Naive B cell (primary cell): ENCODE measurements around the gene PARP8. TPM values are rescaled to one million over a fixed set of nuclear protein-coding genes. Genes with fewer than 3 reads are reported as not detected.

Experiments used
- ATAC-seq, 2 donors: fragments of 150-1000 bp; cut with Tn5 transposase; 2 replicates each; pipeline ENCODE4 v1.10.0; 2021; ENCODE audit warnings: low read depth in 2 of 2, mild to moderate bottlenecking in 2 of 2, moderate library complexity in 2 of 2
- DNase-seq: peaks from one replicate; pipeline ENCODE4 v3.0.0; 2022
- H3K27ac Mint-ChIP-seq, 6 donors: one replicate each; pipeline ENCODE4 v1.8.0; 2020 to 2022; ENCODE audit warnings: mild to moderate bottlenecking in 6 of 6, mixed read lengths in 6 of 6, moderate library complexity in 5 of 6, inconsistent platforms in 2 of 6
- H3K27me3 Mint-ChIP-seq, 3 donors: one replicate each; pipeline ENCODE4 v1.8.0; 2021 to 2022; ENCODE audit warnings: mixed read lengths in 3 of 3, mild to moderate bottlenecking in 1 of 3
- H3K36me3 Mint-ChIP-seq, 2 donors: one replicate each; pipeline ENCODE4 v1.8.0; 2020 to 2022; ENCODE audit warnings: mixed read lengths in 2 of 2, inconsistent platforms in 1 of 2, mild to moderate bottlenecking in 1 of 2
- H3K4me1 Mint-ChIP-seq, 3 donors: one replicate each; pipeline ENCODE4 v1.8.0; 2020 to 2022; ENCODE audit warnings: mixed read lengths in 3 of 3, inconsistent platforms in 1 of 3, mild to moderate bottlenecking in 1 of 3, moderate library complexity in 1 of 3
- H3K4me3 Mint-ChIP-seq, 8 donors: one replicate each; pipeline ENCODE4 v1.8.0; 2020 to 2022; ENCODE audit warnings: mild to moderate bottlenecking in 8 of 8, mixed read lengths in 8 of 8, moderate library complexity in 8 of 8, inconsistent platforms in 2 of 8
- H3K9me3 Mint-ChIP-seq, 7 donors: one replicate each; pipeline ENCODE4 v1.8.0; 2020 to 2022; ENCODE audit warnings: mixed read lengths in 7 of 7, mild to moderate bottlenecking in 5 of 7, inconsistent platforms in 2 of 7, moderate library complexity in 1 of 7
- polyA plus RNA-seq, 6 donors: library from polyadenylated mRNA; unstranded; fragments of 300-500 nt; fragmentation: Illumina TruSeq; gene quantifications; one replicate each; pipeline ENCODE4 v1.2.3, GENCODE V29; 2021; ENCODE audit warnings: low read depth in 6 of 6

Gene PARP8
- polyA plus RNA-seq, 6 donors from 2014 or later: 10.1 to 63.7 (median 46.9) TPM

DNA sequence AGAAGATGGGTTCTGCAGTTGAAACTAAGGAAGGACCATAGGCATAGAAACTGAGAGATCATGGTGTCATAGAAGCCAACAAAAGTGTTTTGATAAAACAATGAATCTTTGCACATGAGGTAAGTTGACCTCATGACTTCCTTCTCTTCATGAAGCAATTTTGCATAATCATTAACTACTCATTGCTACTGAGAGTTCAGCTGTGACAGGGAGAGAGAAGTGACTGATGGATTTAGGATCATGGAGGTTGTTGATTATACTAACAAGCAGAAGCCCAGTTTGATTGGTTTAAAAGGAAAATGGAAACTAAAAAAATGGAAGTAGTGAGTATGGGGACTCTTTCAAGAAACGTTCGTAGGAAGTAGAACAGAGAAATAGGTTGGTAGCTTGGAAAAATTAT is 51.2 kb downstream of the PARP8 start:
- no peaks in the 10 kb centered on the region for H3K27me3 Mint-ChIP-seq
- DNase-seq (no peak), ATAC-seq (peak; percentile 46 to 55)
- H3K9me3 Mint-ChIP-seq: no peaks in the 10 kb centered on the region
- H3K4me1 Mint-ChIP-seq: peaks cover 34 to 60% (median 57%) of the 10 kb centered on the region in 3 donors
- H3K4me3 Mint-ChIP-seq: peak overlapping the region in 2 of 8 donors; percentile 2 to 24
- peak overlapping the region in 1 of 6 donors; percentile 24 for H3K27ac Mint-ChIP-seq
- H3K36me3 Mint-ChIP-seq: no peaks in the 10 kb centered on the region

DNA sequence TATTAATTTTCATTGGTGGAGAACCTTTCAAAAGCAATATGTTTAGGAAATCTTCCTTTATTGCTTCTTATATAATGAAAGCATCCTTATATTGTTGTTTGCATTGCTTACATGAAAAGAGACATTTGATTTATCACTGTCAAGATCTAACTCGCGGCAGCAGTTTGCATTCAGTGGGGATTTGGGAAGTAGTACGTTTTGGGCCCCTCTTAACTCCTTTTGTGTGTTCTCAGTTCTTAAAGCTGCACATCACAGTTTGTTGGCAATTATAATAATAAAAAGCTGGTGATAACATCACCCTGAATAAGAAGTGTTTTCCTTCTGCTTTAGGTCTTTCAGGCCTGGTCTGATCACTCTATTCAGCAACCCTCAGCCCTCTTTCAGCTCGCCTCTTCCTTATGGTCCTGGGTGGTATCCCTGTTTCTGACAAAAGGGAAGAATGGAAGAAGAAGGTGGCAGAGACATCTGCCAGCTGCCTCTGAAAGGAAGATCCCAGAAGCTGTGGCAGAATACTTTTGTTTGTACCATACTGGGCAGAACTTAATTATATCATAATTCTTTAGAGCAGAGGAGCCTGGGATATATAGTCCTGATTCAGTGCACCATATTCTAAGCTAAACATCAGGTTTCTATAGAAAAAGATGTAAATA is 53.7 kb downstream of the PARP8 start:
- no peaks in the 10 kb centered on the region for H3K36me3 Mint-ChIP-seq
- peak overlapping the region in 3 of 6 donors; percentile 3 to 91 (median 31) for H3K27ac Mint-ChIP-seq
- H3K9me3 Mint-ChIP-seq: no peaks in the 10 kb centered on the region
- DNase-seq (no peak), ATAC-seq (no peak)
- peaks cover 24 to 61% (median 47%) of the 10 kb centered on the region in 3 donors for H3K4me1 Mint-ChIP-seq
- H3K27me3 Mint-ChIP-seq: no peaks in the 10 kb centered on the region
- peak overlapping the region in 1 of 8 donors; percentile 27 for H3K4me3 Mint-ChIP-seq

DNA sequence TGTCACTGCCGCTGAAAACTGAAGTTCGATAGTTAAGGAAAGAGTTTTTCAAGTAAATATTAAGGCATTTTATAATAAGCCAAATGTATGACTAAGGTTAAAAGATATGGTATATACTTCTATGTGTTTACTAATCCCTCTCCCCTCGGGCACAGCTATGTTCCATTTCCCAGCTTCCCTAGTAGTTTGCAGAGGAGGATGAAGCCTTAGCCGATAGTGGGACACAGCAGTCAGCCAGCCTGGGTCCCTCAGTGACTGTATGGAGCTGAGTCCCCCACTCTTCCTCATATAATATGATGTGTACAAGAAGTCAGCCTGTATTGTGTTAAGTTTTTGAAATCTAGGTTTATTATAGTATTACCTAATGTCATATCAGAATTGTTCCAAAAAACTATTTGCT is 55.8 kb downstream of the PARP8 start:
- no peak overlapping the region for H3K4me3 Mint-ChIP-seq
- H3K36me3 Mint-ChIP-seq: no peaks in the 10 kb centered on the region
- no peaks in the 10 kb centered on the region for H3K27me3 Mint-ChIP-seq
- H3K27ac Mint-ChIP-seq: peak overlapping the region in 5 of 6 donors; percentile 6 to 94 (median 57)
- DNase-seq (no peak), ATAC-seq (no peak)
- H3K9me3 Mint-ChIP-seq: no peaks in the 10 kb centered on the region
- H3K4me1 Mint-ChIP-seq: peaks cover 30 to 71% (median 54%) of the 10 kb centered on the region in 3 donors

DNA sequence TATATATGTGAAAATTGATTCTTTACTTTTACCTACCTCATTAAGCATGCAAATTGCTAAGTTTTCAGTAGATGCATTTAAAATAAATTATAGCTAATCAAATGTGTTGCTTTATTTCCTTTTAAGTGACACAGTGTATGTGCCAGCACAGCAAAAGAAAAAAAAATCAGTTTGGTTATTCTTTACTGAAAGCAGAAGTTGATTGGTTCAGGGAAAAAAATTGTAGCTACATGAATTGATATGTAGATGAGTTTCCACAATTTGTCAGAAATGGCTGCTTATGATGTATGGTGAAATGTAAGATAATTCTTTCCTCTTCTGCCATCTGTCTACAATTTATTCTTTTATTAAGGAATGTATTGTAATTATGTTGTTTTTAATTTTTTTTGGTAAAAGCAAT is 57.8 kb downstream of the PARP8 start:
- Mint-ChIP-seq H3K27ac (peak overlapping the region in 1 of 6 donors; percentile 46), H3K27me3 (no peaks in the 10 kb centered on the region), H3K9me3 (no peaks in the 10 kb centered on the region), H3K36me3 (no peaks in the 10 kb centered on the region), H3K4me3 (no peak overlapping the region), H3K4me1 (peaks cover 19 to 63% (median 48%) of the 10 kb centered on the region in 3 donors)
- DNase-seq (no peak), ATAC-seq (peak; percentile 38 to 53)

DNA sequence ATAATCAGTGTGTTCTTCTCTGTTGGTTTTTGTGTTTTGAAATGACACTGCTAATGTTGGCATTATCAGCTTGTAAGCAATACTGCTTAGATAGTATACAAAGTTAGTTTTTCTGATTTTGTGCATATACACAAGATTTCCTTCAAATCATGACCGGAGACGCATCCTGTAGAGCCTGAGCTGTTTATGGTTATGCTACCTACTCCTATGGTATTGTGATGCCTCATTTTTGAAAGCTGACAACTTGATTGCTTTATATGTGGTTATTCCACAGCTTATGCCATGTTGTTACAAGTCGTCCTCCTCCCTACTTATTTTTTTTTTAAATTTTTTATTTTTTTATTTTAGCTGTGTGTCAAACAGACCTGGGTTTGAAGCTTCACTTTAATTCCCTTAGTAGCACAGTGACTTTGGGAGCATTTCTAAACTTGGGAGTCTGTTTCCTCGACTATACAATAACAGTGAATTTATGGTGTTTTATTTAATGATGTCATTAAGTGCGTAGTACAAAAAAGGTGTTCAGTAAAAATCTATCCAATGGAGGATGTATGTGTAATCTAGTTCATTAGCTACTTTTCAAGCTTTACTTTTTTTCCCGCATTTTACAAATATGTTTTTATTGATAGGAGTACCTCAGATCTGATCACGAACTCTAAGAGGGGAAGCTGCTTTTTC is 59.5 kb downstream of the PARP8 start:
- H3K9me3 Mint-ChIP-seq: no peaks in the 10 kb centered on the region
- no peak for ATAC-seq
- peaks cover 0 to 4% of the 10 kb centered on the region in 2 donors for H3K36me3 Mint-ChIP-seq
- H3K4me3 Mint-ChIP-seq: no peak overlapping the region
- H3K27ac Mint-ChIP-seq: peak overlapping the region in 3 of 6 donors; percentile 15 to 76 (median 33)
- no peak for DNase-seq
- peaks cover 26 to 56% (median 41%) of the 10 kb centered on the region in 3 donors for H3K4me1 Mint-ChIP-seq
- H3K27me3 Mint-ChIP-seq: no peaks in the 10 kb centered on the region

DNA sequence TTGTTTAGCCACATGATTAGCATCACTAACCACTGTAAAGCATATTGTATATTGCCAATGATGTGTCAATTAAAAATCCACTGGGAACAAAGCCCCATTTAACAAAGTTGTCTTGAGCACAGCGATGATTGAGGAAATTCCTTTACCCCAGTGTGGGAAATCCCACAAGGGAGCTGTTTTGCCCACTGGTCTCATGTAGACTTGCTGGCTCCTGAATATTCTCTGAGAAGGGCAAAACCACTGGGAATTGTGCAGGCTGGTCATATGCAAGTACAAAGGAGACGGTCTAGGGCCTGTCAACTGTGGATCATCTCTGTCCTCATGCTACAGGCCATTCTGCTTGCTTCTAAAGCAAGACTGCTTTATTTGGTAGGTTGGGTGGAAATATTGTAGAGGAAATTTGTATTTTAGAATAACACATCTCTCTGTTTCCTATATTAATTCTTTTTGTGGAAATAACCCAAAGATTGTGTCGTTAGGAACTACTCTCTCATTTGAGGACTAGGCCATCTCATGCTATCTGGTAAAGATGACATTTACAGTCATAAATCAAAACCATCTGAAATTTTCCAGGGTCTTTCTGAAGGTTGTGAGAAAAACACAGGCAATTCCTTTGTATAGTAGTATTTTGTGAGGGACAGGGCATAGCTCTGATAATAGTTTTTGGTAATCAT is 60.2 kb downstream of the PARP8 start:
- Mint-ChIP-seq H3K27me3 (no peaks in the 10 kb centered on the region), H3K27ac (peak overlapping the region in 4 of 6 donors; percentile 21 to 76 (median 67)), H3K36me3 (peaks cover 0 to 4% of the 10 kb centered on the region in 2 donors), H3K9me3 (no peaks in the 10 kb centered on the region), H3K4me3 (peak overlapping the region in 1 of 8 donors; percentile 27), H3K4me1 (peaks cover 26 to 58% (median 36%) of the 10 kb centered on the region in 3 donors)
- DNase-seq (no peak), ATAC-seq (no peak)

DNA sequence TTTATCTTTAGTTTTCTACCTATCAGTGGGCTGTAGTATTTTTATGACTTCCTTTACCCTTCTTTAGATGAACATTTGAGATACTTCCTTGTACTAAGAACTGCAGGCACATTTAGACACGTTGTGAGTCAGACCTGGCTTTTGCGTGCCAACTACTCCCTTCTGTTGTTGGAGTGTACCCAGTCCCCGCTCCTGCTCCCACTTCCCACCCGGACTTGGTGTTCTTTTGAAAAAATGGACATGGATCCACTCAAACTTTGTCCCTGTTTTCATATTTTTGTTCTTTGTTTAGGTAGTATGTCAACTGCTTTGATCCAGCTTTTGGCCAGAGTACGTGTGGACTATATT is 60.7 kb downstream of the PARP8 start:
- H3K27ac Mint-ChIP-seq: peak overlapping the region in 5 of 6 donors; percentile 17 to 76 (median 58)
- H3K4me1 Mint-ChIP-seq: peaks cover 26 to 57% (median 34%) of the 10 kb centered on the region in 3 donors
- peak overlapping the region in 3 of 8 donors; percentile 29 to 42 (median 36) for H3K4me3 Mint-ChIP-seq
- H3K36me3 Mint-ChIP-seq: peaks cover 0 to 4% of the 10 kb centered on the region in 2 donors
- peak in 1 of 2 donors; percentile 25 for ATAC-seq
- no peaks in the 10 kb centered on the region for H3K9me3 Mint-ChIP-seq
- no peak for DNase-seq
- no peaks in the 10 kb centered on the region for H3K27me3 Mint-ChIP-seq

DNA sequence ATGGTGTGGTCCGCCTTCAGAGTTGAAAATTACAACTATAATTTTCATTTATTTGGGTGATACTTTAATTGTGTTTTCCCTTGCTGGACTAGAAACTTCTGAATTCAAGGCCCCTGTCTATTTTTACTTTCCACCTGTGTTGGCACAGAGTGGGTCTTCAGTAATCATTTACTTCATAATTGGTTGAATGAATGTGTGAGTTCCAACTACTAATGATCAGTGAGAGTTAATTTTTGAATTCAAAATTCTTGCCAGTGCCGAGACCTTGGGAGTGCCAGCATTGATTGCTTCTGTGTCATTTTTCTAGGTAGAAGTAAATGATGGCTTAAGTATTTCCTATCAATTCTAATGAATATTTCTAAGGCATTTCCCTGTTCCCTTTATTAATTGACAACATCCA is 61.4 kb downstream of the PARP8 start:
- no peak for ATAC-seq

DNA sequence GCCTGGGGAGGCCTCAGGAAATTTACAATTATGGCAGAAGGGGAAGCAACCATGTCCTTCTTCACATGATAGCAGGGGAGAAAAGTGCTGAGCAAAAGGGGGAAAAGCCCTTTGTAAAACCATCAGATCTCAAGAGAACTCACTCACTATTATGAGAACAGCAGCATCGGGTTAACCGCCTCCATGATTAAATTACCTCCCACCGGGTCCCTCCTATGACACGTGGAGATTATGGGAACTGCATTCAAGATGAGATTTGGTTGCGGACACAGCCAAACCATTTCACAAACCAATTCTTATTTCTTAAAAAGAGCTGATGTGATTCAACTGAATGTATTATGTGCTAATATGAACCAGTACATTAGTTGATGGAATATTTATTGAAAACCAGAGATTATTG is 63.9 kb downstream of the PARP8 start:
- no peak overlapping the region for H3K4me3 Mint-ChIP-seq
- H3K27me3 Mint-ChIP-seq: no peaks in the 10 kb centered on the region
- peak overlapping the region in 3 of 6 donors; percentile 15 to 25 (median 24) for H3K27ac Mint-ChIP-seq
- peaks cover 0 to 1% (median 0%) of the 10 kb centered on the region in 7 donors for H3K9me3 Mint-ChIP-seq
- H3K36me3 Mint-ChIP-seq: peaks cover 8 to 12% of the 10 kb centered on the region in 2 donors
- H3K4me1 Mint-ChIP-seq: peaks cover 26 to 44% (median 36%) of the 10 kb centered on the region in 3 donors
- DNase-seq: no peak
- ATAC-seq: no peak

More for the DNA sequence above, 61.4 kb downstream of the PARP8 start:
- H3K9me3 Mint-ChIP-seq: no peaks in the 10 kb centered on the region
- no peak for DNase-seq
- no peaks in the 10 kb centered on the region for H3K27me3 Mint-ChIP-seq
- H3K36me3 Mint-ChIP-seq: peaks cover 0 to 4% of the 10 kb centered on the region in 2 donors
- H3K4me1 Mint-ChIP-seq: peaks cover 26 to 52% (median 28%) of the 10 kb centered on the region in 3 donors
- peak overlapping the region in 1 of 6 donors; percentile 18 for H3K27ac Mint-ChIP-seq
- no peak overlapping the region for H3K4me3 Mint-ChIP-seq

DNA sequence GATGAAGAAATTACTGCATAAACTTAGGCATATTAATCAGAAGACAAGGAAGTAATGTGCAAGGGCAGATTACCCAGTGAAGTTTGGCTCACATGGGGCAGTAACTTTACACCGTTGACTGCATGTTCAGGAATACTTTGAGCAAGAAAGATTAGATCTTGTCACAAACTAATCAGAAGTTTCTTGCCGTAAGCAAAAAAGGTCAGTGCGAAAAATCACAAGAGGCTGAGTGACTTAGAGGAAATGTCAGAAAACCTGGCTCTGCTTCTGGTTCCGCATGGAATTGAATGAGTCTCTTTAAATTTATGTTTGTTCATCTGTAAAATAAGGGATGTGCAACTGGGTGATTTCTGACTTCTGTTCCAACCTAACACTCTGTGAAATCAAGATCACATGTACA is 64.4 kb downstream of the PARP8 start:
- no peaks in the 10 kb centered on the region for H3K27me3 Mint-ChIP-seq
- no peak for DNase-seq
- peaks cover 31 to 41% (median 39%) of the 10 kb centered on the region in 3 donors for H3K4me1 Mint-ChIP-seq
- ATAC-seq: peak in 1 of 2 donors; percentile 51
- peaks cover 0 to 1% (median 0%) of the 10 kb centered on the region in 7 donors for H3K9me3 Mint-ChIP-seq
- H3K4me3 Mint-ChIP-seq: peak overlapping the region in 1 of 8 donors; percentile 40
- H3K36me3 Mint-ChIP-seq: peaks cover 8 to 12% of the 10 kb centered on the region in 2 donors
- peak overlapping the region in 2 of 6 donors; percentile 25 to 32 for H3K27ac Mint-ChIP-seq

DNA sequence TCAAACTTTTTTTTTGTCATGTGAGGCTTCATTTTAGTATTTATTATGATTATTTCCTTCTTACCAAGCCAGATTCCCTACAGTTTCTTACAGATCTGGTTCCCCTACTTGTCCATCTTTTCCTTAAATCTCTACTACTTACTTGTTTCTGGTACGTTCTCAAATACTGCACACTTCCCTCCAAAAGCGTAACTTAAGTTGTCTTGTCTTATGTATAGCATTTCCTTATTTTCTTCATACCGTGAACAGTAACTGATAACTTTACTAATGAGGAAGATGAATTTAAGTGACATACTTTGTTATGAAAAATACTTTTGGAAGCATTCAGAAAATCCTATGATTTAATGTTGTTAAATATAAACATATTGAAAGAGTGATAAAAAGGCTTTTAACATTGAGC is 67.3 kb downstream of the PARP8 start:
- ATAC-seq (no peak), DNase-seq (no peak)
- Mint-ChIP-seq H3K4me1 (peaks cover 21 to 26% (median 22%) of the 10 kb centered on the region in 3 donors), H3K4me3 (no peak overlapping the region), H3K27me3 (no peaks in the 10 kb centered on the region), H3K27ac (peak overlapping the region in 3 of 6 donors; percentile 12 to 84 (median 16)), H3K36me3 (peaks cover 8 to 12% of the 10 kb centered on the region in 2 donors), H3K9me3 (peaks cover 0 to 1% (median 0%) of the 10 kb centered on the region in 7 donors)

DNA sequence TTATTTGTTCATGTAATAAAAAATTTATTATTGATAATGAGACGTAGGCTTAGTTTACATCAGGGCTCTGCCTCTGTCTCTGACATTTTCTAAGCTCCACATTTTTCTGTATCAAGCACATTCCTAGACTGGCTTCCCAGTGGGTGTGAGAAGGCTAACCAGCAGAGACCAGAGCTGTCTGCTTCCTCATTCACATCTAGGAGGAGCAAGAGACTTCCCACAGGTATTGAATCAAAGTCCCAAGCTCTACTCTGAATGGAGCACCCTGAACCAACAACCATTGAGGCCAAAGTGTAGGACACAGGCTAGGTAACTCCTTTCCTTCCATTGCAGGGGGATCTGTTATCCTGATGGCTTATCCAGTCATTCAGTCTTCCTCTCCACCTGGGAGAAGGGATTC is 72.4 kb downstream of the PARP8 start:
- no peak for ATAC-seq
- H3K9me3 Mint-ChIP-seq: peaks cover 0 to 5% (median 0%) of the 10 kb centered on the region in 7 donors
- H3K27me3 Mint-ChIP-seq: no peaks in the 10 kb centered on the region
- no peak overlapping the region for H3K4me3 Mint-ChIP-seq
- H3K36me3 Mint-ChIP-seq: peaks cover 2 to 8% of the 10 kb centered on the region in 2 donors
- peaks cover 28 to 40% (median 34%) of the 10 kb centered on the region in 3 donors for H3K4me1 Mint-ChIP-seq
- DNase-seq: no peak
- peak overlapping the region in 2 of 6 donors; percentile 24 to 32 for H3K27ac Mint-ChIP-seq

DNA sequence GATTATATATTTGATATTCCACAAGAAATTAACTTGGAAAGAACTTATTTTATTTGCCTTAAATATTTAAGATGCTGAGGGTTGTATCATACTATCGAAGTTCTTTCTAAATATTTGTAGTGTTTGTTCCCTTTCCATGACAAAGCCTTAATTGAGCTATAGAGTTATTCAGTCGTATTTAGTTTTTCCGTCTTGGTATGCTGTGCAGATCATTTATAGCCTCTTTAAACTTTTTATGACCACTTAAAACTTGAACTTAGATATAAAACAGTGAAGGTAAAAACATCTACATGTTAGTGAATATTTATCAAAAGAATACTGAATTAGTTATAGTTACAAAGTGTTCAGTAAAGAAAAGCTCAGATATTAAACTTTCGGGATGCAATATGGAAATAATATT is 74.4 kb downstream of the PARP8 start:
- Mint-ChIP-seq H3K36me3 (peaks cover 0 to 5% of the 10 kb centered on the region in 2 donors), H3K27me3 (no peaks in the 10 kb centered on the region), H3K27ac (peak overlapping the region in 1 of 6 donors; percentile 75), H3K9me3 (peaks cover 0 to 5% (median 0%) of the 10 kb centered on the region in 7 donors), H3K4me3 (no peak overlapping the region), H3K4me1 (peaks cover 37 to 40% (median 39%) of the 10 kb centered on the region in 3 donors)
- ATAC-seq (no peak), DNase-seq (no peak)
